ENCODE data around the gene DSCAML1.

DSCAML1 gene

GRCh38 chr11:117579161-117579560, 217.9 kb downstream of the DSCAML1 start:
- Histone ChIP-seq H3K9ac (ENCODE audit: low read length) (no peak overlapping the region), H3K27ac (ENCODE audit: low read length) (no peak overlapping the region), H3K4me2 (ENCODE audit: low read length) (no peak overlapping the region), H3K36me3 (replicated peaks; ENCODE audit: low read depth, low read length) (no peaks in the 10 kb centered on the region), H4K20me1 (ENCODE audit: insufficient read depth, low read length) (no peaks in the 10 kb centered on the region), H3K9me3 (ENCODE audit: insufficient read depth, low read length) (no peaks in the 10 kb centered on the region), H3K4me1 (ENCODE audit: low read length) (no peaks in the 10 kb centered on the region), H3K79me2 (ENCODE audit: low read length) (no peaks in the 10 kb centered on the region), H3K27me3 (ENCODE audit: low read depth, low read length) (peaks cover 34% of the 10 kb centered on the region), H2AFZ (ENCODE audit: low read depth, low read length) (no peak overlapping the region), H3K4me3 (ENCODE audit: low read length) (no peak overlapping the region)
- TF ChIP-seq EZH2phosphoT487 (IDR thresholded peaks at IDR 0.05; ENCODE audit: low read depth) (no peak), CTCF (IDR thresholded peaks at IDR 0.05; ENCODE audit: low read depth, low read length) (no peak)

DNA sequence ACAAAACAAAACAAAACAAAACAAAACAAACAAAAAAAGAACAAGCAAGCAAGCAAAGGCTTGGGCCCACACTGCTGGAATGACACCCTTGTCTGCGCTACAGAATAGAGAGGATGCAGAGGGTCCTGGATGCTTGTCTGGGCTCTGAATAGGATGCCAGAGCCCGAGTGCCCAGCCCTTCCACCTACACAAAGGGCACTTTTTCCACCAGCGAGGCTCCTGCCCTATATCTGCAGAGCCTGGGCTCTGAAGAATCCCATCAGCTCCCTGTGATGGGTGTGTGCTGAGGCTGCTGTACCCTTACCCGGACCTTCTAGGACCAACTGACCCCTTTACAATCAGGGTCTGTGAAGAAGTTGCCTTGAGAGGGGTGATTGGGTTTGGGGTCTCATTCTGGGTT, 221.2 kb downstream of the DSCAML1 start:
- Histone ChIP-seq H3K79me2 (ENCODE audit: low read length) (no peaks in the 10 kb centered on the region), H3K36me3 (replicated peaks; ENCODE audit: low read depth, low read length) (no peaks in the 10 kb centered on the region), H3K9me3 (ENCODE audit: insufficient read depth, low read length) (no peaks in the 10 kb centered on the region), H4K20me1 (ENCODE audit: insufficient read depth, low read length) (no peaks in the 10 kb centered on the region), H3K27ac (ENCODE audit: low read length) (no peak overlapping the region), H3K9ac (ENCODE audit: low read length) (no peak overlapping the region), H2AFZ (ENCODE audit: low read depth, low read length) (no peak overlapping the region), H3K4me2 (ENCODE audit: low read length) (no peak overlapping the region), H3K4me1 (ENCODE audit: low read length) (no peaks in the 10 kb centered on the region), H3K4me3 (ENCODE audit: low read length) (no peak overlapping the region), H3K27me3 (ENCODE audit: low read depth, low read length) (peaks cover 26% of the 10 kb centered on the region)
- TF ChIP-seq EZH2phosphoT487 (IDR thresholded peaks at IDR 0.05; ENCODE audit: low read depth): no peak
- TF ChIP-seq CTCF (IDR thresholded peaks at IDR 0.05; ENCODE audit: low read depth, low read length): no peak

DNA sequence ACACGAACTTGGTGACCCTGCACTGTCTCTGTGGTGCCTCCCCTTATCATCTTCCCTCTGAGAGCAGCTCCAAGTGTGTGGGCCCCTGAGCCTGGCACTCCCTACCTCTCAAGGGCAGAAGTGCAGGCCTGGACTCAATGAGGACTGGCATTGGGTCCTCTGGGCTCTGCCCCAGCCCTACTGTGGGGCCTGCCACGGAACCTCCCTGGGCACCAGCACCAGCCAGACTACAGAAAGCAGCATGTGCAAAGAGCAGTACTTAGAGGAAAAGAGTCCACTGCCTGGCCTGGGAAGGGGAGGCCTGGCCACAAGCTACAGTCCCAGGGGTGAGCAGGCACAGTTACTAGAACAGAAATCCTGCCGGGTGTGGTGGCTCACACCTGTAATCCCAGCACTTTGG, 222.5 kb downstream of the DSCAML1 start:
- no peak overlapping the region for H3K4me2 ChIP-seq (ENCODE audit: low read length)
- H3K4me1 ChIP-seq (ENCODE audit: low read length): no peaks in the 10 kb centered on the region
- no peak overlapping the region for H2AFZ ChIP-seq (ENCODE audit: low read depth, low read length)
- H3K4me3 ChIP-seq (ENCODE audit: low read length): no peak overlapping the region
- H3K36me3 ChIP-seq (replicated peaks; ENCODE audit: low read depth, low read length): no peaks in the 10 kb centered on the region
- no peaks in the 10 kb centered on the region for H3K79me2 ChIP-seq (ENCODE audit: low read length)
- no peaks in the 10 kb centered on the region for H3K9me3 ChIP-seq (ENCODE audit: insufficient read depth, low read length)
- peaks cover 15% of the 10 kb centered on the region; the same call in 1 of the 2 replicates for H3K27me3 ChIP-seq (ENCODE audit: low read depth, low read length)
- no peak for TF ChIP-seq EZH2phosphoT487 (IDR thresholded peaks at IDR 0.05; ENCODE audit: low read depth)
- TF ChIP-seq CTCF (IDR thresholded peaks at IDR 0.05; ENCODE audit: low read depth, low read length): no peak
- H3K27ac ChIP-seq (ENCODE audit: low read length): no peak overlapping the region
- no peaks in the 10 kb centered on the region for H4K20me1 ChIP-seq (ENCODE audit: insufficient read depth, low read length)
- no peak overlapping the region for H3K9ac ChIP-seq (ENCODE audit: low read length)

GRCh38 chr11:117573326-117573725, 223.7 kb downstream of the DSCAML1 start:
- Histone ChIP-seq H3K27ac (ENCODE audit: low read length) (no peak overlapping the region), H2AFZ (ENCODE audit: low read depth, low read length) (no peak overlapping the region), H3K4me1 (ENCODE audit: low read length) (no peaks in the 10 kb centered on the region), H3K27me3 (ENCODE audit: low read depth, low read length) (peaks cover 7% of the 10 kb centered on the region; the same call in 1 of the 2 replicates), H3K4me2 (ENCODE audit: low read length) (no peak overlapping the region), H3K79me2 (ENCODE audit: low read length) (no peaks in the 10 kb centered on the region), H3K4me3 (ENCODE audit: low read length) (no peak overlapping the region), H3K36me3 (replicated peaks; ENCODE audit: low read depth, low read length) (no peaks in the 10 kb centered on the region), H3K9me3 (ENCODE audit: insufficient read depth, low read length) (no peaks in the 10 kb centered on the region), H4K20me1 (ENCODE audit: insufficient read depth, low read length) (no peaks in the 10 kb centered on the region), H3K9ac (ENCODE audit: low read length) (no peak overlapping the region)
- TF ChIP-seq CTCF (IDR thresholded peaks at IDR 0.05; ENCODE audit: low read depth, low read length) (no peak), EZH2phosphoT487 (IDR thresholded peaks at IDR 0.05; ENCODE audit: low read depth) (no peak)
